ENCODE data around the gene C3orf22. TPM values are rescaled to one million over a fixed set of nuclear protein-coding genes. Genes with fewer than 3 reads are reported as not detected.
A peak's percentile ranks its signal among the peaks of the same experiment; 100 is the strongest.

Gene C3orf22
- total RNA-seq, 2 donors from 2014 or later: not detected

- 16 to 30% methylated on average over 11 to 14 of the region's 14 CpGs for WGBS, 2 donors
- Histone ChIP-seq H3K4me3 (no peak overlapping the region), H3K4me1 (peaks cover 25% of the 10 kb centered on the region), H3K36me3 (replicated peaks in 1 of 2; ENCODE audit: insufficient read depth in 1 of 2, low read depth in 2 of 2) (no peaks in the 10 kb centered on the region), H3K27me3 (no peaks in the 10 kb centered on the region), H3K9me3 (no peaks in the 10 kb centered on the region), H3K27ac (peak overlapping the region in 3 of 4 donors; percentile 36 to 51 (median 42))
- ATAC-seq: peak; percentile 88
- TF ChIP-seq POLR2A (IDR thresholded peaks at IDR 0.05) (no peak), CTCF (IDR thresholded peaks at IDR 0.05) (peak in 4 of 7 experiments; percentile 24 to 54 (median 44))
- peak; percentile 54 to 75 (median 61) for DNase-seq
- intact Hi-C loops (cut with DNase I): loop anchor here (10.0 kb wide), 1 partner anchor 926 kb away; no protein-coding TSS in a partner anchor
Measured at GRCh38 chr3:126528800-126529541, 29.8 kb downstream of the C3orf22 start.

GRCh38 chr3:126528419-126528799 is 30.3 kb downstream of the C3orf22 start:
- Histone ChIP-seq H3K9me3 (no peaks in the 10 kb centered on the region), H3K36me3 (replicated peaks in 1 of 2; ENCODE audit: insufficient read depth in 1 of 2, low read depth in 2 of 2) (no peaks in the 10 kb centered on the region), H3K4me1 (peaks cover 29% of the 10 kb centered on the region), H3K27ac (peak overlapping the region in 3 of 4 donors; percentile 36 to 51 (median 42)), H3K27me3 (no peaks in the 10 kb centered on the region), H3K4me3 (no peak overlapping the region)
- DNase-seq (no peak), ATAC-seq (no peak)
- 71 to 85% methylated on average over 5 of the region's 5 CpGs for WGBS, 2 donors
- TF ChIP-seq POLR2A (IDR thresholded peaks at IDR 0.05): no peak
- TF ChIP-seq CTCF (IDR thresholded peaks at IDR 0.05): no peak
- intact Hi-C loops (cut with DNase I): loop anchor here (10.0 kb wide), 1 partner anchor 926 kb away; no protein-coding TSS in a partner anchor

GRCh38 chr3:126527455-126528211 is 31.1 kb downstream of the C3orf22 start:
- Histone ChIP-seq H3K4me3 (no peak overlapping the region), H3K27me3 (no peaks in the 10 kb centered on the region), H3K36me3 (replicated peaks in 1 of 2; ENCODE audit: insufficient read depth in 1 of 2, low read depth in 2 of 2) (no peaks in the 10 kb centered on the region), H3K27ac (no peak overlapping the region), H3K4me1 (peaks cover 29% of the 10 kb centered on the region), H3K9me3 (no peaks in the 10 kb centered on the region)
- DNase-seq (no peak), ATAC-seq (no peak)
- TF ChIP-seq CTCF (IDR thresholded peaks at IDR 0.05): no peak
- TF ChIP-seq POLR2A (IDR thresholded peaks at IDR 0.05): no peak
- WGBS, 2 donors: 73 to 75% methylated on average over 3 to 6 of the region's 6 CpGs
- intact Hi-C loops (cut with DNase I): loop anchor here (10.0 kb wide), 1 partner anchor 927 kb away; no protein-coding TSS in a partner anchor

- TF ChIP-seq POLR2A (IDR thresholded peaks at IDR 0.05) (no peak), CTCF (IDR thresholded peaks at IDR 0.05) (no peak)
- H3K27me3 ChIP-seq: no peaks in the 10 kb centered on the region
- H3K4me1 ChIP-seq: peaks cover 29% of the 10 kb centered on the region
- H3K4me3 ChIP-seq: no peak overlapping the region
- WGBS, 2 donors: 93 to 97% methylated on average over 5 to 7 of the region's 7 CpGs
- no peaks in the 10 kb centered on the region for H3K9me3 ChIP-seq
- intact Hi-C loops (cut with DNase I): loop anchor here (10.0 kb wide), 1 partner anchor 928 kb away; no protein-coding TSS in a partner anchor
- no peak for ATAC-seq
- no peak for DNase-seq
- H3K27ac ChIP-seq: no peak overlapping the region
- H3K36me3 ChIP-seq (replicated peaks in 1 of 2; ENCODE audit: insufficient read depth in 1 of 2, low read depth in 2 of 2): no peaks in the 10 kb centered on the region
Measured at GRCh38 chr3:126527006-126527405, 31.7 kb downstream of the C3orf22 start.
